NCI-H1436 treated with DMSO at 0.1 percent for 48 hours (cell line): ENCODE results near the gene NUDT4.
"Not testable (repeated sequence)": the region's sequence is repeated elsewhere in the genome, so short reads cannot be mapped to it uniquely, and the experiment has no call there.

ENCODE experiments used
- DNase-seq: peaks from one replicate; lab custom pipeline; 2025; lab: John Stamatoyannopoulos, UW

NUDT4 gene

DNA sequence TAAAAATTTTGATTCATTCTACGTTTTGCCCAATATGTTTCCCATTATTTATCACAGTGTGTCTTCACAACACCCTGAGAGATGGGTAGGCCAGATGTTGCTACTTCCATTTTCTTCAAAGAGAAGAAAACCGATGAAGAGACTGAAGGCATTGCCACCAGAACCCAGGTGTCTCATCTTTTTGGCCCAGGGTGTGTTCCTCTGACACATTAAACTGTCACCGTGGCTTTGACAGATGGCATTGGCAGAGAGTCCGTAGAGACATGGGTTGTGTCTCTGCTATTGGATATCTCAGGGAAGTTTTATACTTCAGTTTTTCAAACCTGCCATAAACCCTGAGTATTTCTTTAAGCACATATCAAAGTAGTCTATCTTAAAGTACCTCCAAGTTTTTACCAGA is 11.3 kb upstream of the NUDT4 start:
- no peak for DNase-seq

DNA sequence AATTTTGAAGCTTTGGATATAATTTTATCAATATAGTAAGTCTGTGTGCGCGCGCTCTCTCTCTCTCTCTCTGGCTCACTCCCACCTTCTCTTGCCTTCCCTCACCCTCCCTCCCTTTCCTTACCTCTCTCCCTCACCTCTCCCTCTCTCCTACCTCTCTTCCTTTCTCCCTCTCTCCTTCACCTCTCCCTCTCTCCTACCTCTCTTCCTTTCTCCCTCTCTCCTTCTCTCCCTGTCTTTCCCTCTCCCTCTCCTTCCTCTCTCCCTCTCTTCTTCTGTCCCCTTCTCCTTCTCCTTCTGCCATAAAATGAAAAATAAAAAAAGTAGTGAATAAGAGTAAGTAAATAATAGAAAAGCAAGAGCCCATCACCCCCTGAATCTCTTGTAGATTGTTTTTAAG is 9.0 kb upstream of the NUDT4 start:
- no peak for DNase-seq

DNA sequence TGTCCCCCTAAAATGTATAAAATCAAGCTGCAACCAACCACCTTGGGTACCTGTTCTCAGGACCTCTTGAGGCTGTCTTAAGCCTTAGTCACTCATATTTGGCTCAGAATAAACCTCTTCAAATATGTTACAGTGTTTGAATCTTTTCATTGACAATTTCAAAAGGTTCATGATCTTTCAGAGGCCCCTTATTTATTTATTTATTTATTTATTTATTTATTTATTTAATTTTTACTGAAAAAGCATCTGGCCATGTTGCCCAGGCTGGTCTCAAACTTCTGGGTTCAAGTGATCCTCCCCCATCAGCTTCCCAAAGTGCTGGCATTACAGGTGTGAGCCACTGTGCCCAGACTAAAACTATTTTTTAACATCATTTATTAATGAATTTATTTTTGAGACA is 8.2 kb upstream of the NUDT4 start:
- DNase-seq: no peak

DNA sequence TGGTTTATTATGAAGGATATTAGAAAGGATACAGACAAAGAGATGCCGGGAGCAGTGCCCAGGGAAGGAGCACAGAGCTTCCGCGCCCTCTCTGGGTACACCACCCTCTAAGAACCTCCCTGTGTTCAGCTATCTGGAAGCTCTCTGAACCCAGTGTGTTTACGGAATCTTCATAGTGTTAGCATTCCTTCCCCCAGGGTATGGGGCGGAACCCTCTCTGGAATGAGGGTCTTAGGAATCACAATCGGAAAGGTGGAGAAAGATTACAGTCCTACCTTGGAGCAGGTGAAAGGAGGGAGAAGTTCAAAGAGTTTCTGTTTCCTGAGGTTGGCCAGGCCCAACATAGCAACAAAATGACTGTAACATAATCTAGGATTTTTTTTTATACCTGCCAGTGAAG is 6.8 kb upstream of the NUDT4 start:
- no peak for DNase-seq

DNA sequence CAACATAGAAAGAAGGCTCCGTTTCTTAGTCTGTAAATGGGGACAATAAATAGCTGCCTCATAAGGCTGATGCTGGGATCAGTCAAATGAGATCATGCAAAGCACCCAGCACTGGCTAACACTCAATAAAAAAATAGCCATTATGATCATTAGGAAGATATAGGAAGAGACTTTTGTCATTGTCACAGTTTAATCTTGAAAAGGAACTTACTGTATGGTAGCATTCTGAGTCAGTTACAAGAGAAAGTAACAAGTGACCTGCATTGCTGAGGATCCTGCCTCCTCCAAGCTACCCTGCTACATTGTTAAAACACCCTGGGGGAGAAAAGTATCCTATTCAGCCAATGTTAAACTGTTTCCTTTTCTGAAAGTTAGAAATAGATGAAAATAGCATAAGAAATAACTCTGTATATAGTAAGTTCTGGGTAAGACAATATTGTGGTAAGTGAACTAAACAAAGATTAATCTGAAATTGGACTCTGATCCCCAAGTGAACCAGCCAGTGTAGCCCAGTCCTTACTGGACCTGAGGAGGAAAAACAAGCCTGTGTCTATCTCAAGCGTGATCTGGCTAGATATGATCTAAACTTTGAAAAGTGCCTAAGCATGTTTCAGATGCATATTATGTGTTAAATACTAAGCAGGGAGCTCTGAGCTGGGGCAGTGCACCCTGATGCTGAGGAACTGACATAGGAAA is 3.6 kb upstream of the NUDT4 start:
- DNase-seq: no peak

DNA sequence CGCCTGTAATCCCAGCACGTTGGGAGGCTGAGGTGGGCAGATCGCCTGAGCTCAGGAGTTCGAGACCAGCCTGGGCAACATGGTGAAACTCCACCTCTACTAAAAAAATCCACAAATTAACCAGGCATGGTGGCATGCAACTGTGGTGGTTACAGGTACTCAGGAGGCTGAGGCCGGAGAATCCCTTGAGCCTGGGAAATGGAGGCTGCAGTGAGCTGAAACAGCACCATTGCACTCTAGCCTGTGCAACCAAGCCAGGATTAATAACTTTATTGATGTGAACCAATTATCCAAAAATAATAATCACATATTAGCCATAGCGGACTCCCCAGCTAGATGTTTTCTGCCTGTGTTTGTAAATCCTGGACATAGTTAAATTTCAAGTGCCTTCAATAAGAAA is 1.8 kb upstream of the NUDT4 start:
- no peak for DNase-seq

DNA sequence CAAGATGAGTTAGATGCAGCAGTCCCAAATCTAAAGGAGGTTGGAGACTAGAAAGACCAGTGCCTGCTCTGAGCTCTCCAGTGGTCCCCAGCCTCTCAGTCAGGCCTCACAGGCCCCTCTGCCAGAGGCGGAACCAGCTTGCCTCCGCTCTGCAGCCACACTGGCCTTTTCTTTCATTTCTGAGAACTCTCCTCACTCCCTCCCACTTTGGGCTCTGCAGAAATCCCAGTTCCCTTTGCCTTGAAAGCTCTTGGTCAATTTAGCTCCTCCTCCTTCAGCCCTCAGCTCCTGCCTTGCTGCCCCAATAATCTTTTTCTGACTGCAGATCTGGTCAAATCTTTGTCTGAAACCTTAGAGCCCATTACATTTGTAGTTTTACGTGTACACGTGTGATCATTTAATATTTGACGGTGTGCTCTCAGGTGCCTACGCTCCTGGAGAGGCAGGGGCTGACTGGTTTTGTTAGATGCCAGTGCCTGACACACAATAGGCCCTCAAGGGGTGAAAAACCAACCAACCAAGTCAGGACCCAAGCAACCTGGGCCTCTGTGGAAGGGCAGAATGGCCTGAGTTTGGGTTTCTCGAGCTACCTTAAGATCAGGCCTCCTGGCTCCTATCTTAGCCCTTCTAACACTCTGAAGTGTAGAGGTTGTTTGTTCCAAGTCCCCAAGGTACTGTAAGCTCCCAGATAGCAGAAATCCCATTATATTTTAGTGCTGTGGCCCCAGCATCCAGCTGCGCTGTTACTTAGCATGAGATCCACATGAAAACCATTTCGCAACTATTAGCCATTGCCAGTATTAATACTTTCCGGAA is 1.1 kb upstream of the NUDT4 start:
- no peak for DNase-seq

DNA sequence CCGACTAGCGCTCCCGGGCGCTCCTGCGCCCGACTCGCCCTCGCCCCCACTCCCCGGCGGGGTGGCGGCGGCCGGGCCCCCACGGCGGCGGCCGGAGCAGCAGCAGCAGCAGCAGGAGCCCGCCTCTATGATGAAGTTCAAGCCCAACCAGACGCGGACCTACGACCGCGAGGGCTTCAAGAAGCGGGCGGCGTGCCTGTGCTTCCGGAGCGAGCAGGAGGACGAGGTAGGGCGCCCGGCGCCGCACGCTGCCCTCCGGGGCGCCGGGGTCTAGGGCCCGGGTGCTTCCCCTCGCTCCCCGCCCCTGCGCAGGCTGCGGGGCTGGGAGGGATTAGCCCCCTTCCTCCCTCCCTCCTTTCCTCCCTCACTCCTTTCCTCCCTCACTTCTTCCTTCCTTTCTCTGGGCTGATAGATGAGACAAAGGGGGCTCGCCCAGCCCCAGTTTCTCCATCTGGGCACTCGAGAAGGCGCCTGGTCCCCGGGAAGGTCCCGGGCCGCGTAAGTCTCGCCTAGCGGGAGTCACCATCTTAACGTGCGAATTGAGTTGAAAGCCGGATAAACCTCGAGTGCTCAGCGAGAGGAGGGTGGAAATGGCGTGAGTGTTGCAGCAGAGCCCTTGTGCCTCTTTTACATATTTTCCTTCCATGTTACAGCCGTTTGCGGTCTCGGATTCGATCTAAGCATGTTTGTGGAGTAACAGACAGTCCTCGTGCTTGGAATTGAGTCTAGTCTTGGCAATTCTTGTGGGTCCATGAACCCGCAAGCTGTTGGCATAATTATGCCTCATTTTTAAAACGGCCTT is 672 bp downstream of the NUDT4 start:
- DNase-seq: not testable (repeated sequence)

DNA sequence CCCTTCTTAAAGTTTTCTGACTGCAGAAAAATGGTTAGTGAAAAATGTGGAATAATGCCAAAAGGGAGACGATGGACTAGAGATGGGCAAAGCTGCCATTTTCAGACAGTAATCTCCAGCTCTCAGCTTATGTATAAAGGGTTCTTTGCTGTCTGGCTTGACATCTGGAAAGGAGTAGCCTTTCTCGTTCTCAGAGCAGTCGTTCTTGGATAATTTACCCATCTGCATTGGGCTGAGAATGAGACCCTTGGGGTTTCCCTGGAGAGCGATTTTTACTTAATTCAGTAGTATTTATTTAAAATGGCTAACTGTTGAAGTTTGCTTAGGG is 1.2 kb downstream of the NUDT4 start:
- no peak for DNase-seq

DNA sequence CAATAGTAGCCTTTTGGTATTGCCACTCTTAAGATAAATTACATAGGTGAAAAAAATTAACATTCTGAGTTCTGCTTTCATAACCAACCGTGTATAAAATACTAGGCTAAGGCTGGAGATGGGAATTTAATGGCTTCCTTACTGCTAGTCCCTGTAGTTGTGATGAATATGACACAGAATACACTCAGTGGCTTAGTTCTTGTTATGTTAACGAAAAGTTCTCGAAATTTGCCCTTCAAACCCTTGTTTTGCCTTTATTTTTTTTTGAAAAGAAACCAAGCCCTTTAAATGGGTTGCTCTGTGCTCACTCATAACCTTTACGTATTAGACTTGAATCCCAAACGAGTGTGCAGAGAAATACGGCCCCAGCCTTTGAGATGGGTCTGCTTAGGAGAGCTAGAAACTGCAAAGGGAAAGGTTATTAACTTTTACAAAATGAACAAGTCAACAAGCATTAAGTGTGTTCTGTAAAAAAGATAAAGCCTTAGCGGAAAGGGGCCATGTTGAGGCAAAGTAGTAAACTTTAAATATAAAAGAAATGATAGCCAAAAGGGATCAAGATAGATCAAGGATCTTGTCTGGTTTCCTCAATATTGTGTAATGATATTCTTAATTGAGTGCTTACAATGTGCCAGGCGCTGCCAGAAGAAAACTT is 1.7 kb downstream of the NUDT4 start:
- no peak for DNase-seq

DNA sequence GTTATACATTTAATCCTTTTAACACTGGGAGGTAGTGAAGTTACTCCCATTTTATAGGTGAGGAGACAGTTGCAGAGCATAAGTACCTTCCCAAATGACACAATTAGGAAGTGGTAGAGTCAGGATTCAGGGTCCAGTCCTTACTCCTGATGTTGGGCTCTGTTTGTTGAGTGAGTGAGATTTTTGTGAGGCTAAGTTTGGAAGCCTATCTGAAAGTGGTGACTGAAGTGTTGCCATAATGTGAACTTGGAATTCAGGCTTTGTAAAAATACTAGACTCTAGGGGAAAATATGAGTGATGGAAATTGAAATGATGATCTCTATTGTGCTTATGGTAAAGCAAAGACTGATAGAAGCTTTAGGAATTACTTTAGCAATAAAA is 2.2 kb downstream of the NUDT4 start:
- no peak for DNase-seq

DNA sequence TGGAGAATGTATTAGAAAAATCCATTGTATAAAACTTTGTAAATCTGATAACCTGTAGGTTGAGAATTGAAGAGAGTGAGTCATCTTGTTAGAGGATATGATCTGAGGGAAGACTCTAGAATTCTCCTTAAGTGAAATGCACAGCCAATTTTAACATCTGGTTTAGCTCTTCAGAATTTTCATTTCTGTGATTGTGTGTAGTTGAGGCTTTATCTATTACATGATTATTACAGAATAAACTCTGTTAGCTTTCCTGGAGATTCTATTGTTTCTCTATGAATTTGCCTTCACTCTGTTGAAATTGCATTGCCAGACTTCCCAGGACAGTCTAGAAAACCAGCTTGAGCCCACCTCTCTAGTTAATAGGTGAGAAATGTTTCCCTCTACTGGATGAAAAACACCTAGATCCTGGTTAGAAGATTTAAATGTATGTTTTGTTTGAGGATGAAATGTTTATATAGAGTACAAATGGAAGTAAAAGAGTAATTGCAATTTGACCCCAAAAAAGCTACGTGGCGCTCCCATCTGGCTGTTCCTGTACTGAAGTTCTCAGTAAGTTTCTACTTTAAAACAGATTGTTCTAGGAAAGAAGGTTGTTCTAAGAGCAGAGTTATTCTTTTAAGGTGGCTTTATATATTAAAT is 2.9 kb downstream of the NUDT4 start:
- DNase-seq: no peak

DNA sequence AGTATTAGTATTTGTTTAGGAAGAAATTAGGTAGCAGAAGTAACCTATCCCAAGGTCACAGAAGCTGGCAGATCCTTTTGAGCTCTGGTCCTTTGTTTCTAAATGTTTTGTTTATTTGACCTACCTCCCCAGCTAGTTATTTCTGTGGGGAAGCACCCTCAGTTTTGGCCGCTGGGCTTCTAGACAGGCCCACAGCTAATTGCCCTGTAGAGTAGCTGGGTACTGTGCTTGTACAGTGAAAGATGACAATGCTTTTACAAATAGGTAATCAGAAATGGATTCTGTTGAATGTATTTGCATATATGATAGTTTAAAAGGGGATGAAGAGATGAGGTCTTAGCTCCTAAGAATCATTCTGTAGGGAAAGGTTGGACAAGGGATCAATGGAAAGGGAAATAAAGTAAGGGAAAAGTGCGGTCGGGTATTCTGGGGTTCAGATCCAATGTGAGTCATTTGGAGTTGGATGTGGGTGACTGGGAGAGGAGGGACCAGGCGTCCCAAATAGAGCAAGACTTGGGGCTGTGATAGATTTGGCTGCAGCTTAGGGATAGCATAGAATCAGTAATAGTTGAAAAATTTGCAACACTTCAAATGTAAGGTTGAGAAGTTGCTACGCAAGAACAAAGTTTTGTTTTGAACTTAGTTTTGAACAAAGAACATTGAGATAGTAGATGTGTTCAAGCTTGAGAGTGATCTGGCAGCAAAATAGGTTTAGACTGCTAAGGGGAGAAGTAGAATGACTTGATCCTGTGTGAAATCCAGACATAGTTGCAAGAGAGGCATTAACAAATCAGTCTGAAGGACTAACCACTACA is 3.6 kb downstream of the NUDT4 start:
- DNase-seq: no peak

DNA sequence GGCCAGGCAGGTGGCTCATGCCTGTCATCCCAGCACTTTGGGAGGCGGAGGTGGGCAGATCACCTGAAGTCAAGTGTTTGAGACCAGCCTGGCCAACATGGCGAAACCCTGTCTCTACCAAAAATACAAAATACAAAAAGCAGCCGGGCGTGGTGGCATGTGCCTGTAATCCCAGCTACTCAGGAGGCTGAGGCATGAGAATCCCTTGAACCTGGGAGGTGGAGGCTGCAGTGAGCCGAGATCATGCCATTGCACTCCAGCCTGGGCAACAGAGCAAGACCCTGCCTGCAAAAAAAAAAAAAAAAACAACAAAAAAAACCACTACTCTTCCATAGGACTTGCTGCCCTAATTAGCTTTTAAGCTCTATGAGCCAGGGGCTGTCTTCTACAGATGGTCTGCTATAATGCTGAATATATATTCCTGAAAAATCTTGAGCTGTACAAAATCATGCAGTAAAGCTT is 4.3 kb downstream of the NUDT4 start:
- not testable (repeated sequence) for DNase-seq

DNA sequence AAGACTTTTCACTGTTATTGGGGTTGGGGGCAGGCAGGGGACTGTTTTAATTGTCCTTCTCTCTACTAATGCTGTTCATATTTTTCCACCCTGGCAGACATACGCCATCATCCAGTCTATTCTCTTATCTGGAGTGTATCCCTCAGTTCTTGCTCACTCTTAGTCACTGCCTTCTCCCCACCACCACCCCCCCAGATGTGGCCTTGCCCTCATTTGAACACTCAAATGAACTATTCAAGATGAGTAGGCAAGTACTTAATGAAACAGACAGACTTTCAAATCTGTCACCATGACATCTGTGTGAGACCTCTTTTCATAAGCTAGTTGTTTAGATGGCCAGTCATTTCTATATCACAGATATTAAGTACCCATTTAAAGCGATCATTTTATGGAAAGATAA is 10.1 kb downstream of the NUDT4 start:
- no peak for DNase-seq

DNA sequence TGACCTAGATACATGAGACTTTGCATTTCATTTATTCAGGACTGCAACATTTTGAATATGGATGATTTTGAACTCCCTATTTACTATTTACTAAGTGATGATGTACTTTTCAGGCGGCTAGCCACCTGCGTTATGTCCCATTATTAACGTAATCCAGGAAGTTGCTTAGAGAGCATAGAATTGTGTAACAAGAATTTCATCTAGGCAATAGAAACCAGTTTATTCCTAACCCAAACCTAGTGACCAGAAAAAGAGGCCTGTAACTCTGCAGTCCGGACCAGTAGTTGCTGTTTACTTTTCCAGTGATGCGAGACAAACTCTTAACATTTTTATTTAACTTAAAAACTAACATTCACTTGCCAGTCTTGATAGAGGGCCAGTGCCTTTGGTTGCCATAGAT is 12.3 kb downstream of the NUDT4 start:
- DNase-seq: no peak

DNA sequence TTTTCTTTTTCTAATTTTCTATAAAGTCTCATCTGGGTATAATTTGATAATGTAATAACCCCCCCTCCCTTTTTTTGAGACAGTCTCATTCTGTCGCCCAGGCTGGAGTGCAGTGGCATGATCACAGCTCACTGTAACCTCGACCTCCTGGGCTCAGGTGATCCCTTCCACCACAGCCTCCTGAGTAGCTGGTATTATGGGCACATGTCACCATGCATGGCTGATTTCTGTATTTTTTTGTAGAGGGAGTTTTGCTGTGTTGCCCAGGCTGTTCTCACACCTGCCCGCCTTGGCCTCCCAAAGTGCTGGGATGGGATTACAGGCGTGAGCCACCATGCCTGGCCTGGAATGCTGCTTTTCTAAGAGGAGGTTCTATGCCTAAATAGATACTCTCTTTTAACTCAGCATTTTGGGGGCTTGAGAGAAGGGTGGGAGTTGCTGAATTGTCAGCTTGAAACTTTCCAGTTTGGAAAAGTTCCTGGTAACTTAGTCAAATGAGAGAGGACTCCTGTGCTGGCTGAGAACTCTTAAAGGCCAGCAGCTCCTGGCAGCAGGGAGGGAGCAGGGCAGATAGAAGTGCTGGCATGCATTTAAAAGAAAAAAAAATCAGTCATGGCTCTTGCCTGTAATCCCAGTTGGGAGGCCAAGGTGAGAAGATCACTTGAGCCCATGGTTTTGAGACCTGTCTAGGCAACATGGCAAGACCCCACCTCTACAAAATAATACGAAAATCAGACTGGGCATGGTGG is 13.0 kb downstream of the NUDT4 start:
- no peak for DNase-seq

DNA sequence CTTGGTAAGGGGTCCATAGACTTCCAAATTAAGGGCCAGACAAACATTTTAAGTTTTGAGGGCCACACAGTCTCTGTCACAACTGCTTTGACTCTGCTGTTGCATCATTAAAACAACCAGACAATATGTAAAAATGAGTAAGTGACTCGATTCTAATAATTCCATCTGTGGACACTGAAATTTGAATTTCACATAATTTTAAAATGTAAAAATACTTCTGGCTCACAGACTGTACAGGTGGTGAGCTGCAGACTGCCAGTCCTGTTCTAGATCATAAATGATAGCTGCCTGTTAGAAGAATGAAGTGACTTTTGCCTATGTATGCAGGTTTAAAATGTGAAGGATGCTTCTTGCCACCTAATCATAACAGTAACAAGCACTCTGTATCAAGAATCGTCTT is 15.7 kb downstream of the NUDT4 start:
- DNase-seq: no peak

DNA sequence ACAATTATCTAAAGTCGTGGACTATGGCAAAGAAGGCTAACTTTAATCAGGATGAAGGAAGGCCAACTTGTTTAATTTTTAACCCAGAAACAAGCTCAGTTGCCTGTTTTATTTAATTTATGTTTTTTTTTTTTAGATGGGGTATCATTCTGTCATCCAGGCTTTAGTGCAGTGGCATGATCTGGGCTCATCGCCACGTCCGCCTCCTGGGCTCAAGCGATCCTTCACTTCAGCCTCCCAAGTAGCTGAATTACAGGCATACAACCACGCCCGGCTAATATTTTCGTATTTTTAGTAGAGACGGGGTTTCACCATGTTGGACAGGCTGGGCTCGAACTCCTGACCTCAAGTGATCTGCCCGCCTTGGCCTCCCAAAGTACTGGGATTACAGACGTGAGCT is 19.7 kb downstream of the NUDT4 start:
- no peak for DNase-seq

DNA sequence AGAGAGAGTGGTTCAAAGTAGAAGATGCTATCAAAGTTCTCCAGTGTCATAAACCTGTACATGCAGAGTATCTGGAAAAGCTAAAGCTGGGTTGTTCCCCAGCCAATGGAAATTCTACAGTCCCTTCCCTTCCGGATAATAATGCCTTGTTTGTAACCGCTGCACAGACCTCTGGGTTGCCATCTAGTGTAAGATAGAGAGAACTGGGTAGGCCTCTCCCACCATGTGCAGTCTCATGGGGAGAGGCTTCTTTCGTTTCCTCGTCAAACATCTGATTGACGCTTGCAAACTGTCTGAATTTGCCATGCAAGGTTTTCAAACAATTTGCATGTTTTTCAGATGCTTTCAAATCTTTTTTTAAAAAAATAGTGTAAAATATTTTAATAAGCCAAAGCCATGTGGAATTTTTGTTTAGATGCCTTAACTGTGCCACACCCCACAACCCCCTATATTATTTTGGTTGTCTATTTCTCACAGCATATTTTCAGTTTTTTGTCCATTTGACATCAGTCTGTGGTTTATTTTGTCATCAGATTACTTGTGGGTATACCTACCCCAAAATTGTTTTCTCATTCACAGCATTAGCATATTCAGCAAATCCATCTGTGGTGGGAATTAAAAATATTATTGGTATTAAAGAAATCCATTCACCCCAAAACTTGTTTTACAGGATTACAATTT is 21.6 kb downstream of the NUDT4 start:
- not testable (repeated sequence) for DNase-seq
